Activated naive CD4-positive, alpha-beta T cell treated with anti-CD3 and anti-CD28 coated beads, Interleukin-2, amount 50 U/mL, for 16 hours (primary cell): Measurements from ENCODE around the gene CARD18.
"Not testable (repeated sequence)": the region's sequence is repeated elsewhere in the genome, so short reads cannot be mapped to it uniquely, and the experiment has no call there.

Source experiments
- DNase-seq: peaks from one replicate; pipeline ENCODE4 v3.0.0-alpha.2; 2020

Gene CARD18

DNA sequence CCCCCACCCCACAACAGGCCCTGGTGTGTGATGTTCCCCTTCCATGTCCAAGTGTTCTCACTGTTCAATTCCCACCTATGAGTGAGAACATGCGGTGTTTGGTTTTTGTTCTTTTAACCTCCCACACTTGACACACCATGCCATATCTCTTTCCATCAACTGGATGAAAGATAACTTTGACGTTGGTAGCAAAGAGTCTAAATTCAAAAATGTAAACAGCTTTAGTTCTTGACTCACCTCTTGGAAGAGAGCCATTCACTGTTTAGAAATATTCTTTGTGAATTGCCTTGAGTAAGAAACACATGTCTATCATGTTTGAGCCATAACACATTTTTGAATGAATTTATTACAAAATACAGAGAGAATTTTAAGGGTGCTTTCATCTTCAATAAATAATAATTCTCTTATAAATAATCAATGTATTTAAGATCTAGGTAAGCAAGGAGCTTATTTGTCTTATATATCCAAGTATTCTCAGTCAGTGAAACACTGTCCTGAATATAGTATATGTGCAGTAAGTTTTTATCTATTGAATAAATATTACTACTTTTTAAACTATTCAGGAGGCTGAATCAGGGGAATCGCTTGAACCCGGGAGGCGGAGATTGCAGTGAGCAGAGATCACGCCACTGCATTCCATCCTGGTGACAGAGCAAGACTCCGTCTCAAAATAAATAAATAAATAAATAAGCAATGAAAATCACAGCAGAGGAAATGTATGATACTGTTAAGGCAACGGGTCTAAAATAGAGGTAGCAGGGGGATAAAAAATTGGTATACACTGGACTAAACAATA, 6.7 kb downstream of the CARD18 start:
- DNase-seq, result no peak

DNA sequence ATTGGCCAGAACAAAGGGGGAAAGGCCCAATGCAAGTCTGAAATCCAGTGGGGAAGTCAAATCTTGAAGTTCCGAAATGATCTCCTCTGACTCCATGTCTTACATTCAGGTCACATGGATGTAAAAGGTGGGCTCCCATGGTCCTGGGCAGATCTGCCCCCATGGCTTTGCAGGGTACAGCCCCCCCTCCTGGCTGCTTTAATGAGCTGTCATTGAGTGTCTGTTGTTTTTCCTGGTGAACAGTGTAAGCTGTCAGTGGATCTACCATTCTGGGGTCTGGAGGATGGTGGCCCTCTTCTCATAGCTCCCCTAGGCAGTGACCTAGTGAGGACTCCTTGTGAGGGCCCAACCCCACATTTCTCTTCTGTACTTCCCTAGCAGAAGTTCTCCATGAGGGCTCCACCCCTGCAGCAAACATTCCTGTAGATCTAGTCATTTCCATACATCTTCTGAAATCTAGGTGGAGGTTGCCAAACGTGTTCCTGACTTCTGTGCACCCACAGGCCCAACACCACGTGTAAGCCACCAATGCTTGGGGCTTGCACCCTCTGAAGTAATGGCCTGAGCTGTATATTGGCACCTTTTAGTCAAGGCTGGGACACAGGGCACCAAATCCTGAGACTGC, 9.3 kb downstream of the CARD18 start:
- no peak for DNase-seq

DNA sequence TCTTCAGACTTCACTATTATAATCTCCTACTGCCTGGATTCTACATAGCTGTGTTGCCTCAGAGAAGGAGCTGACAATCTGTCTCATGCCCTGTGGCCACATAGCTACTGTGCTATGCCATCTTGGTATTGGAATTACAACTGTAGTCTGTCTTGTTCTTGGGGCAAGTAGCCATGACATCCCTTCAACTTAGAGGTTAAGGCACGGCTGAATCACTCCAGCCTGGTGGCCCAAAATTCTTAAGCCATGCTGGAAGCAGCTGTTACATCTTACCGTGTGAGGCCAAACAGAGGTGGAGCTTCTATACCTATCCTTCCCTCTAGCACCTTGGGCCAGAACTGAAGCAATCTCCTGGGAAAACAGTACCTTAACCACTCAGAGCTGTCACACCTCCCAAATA, 14.8 kb downstream of the CARD18 start:
- DNase-seq, result no peak

DNA sequence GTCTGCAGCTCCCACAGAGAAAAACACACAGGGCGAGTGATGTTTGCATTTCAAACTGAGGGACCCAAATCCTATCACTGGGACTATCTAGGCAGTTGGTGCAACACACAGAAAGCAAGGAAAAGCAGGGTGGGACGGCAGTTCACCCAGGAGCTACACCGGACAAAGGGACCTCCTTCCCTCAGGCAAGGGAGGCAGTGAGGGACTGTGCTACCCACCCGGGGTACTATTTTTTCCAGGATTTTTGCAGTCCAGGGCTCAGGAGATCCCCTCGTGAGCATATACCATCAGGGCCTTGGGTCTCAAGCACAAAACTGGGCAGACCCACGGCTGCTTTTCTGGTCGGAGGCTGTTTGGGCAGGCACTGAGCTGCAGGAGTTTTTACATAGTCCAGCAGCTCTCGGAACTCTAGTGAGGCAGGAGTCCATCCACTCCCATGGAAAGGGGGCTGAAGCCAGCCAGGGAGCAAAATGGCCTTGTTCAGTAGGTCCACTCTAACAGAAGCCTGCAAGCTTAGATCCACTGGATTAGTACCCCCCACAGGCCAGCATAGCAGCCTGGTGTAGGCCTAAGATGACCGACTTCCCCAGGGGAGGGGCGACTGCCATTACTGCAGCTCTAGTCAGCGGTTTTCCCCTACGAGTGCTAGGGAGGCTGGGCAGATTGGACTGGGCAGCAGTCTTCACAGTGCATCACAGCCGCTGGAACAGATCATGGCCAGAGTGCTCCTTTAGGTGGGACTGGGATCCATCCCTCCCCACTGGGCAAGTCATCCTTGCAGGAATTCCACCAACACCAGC, 28.2 kb downstream of the CARD18 start:
- DNase-seq, result no peak

DNA sequence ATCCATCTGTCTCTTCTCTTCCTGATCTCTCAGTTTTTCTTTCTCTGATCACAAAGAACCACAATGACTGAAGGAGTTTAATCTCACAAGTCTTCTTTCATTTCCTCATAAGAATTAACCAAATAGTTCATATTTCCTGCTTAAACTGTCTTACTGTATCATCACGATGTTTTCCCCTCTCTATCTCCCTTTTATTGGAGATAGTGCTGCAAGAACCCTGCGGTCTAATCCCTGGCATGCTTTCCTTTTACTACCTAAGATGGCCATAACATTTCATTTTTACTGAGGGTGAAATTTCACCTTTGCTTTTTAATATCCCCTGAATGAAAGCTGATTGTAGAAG, 28.9 kb downstream of the CARD18 start:
- no peak for DNase-seq

DNA sequence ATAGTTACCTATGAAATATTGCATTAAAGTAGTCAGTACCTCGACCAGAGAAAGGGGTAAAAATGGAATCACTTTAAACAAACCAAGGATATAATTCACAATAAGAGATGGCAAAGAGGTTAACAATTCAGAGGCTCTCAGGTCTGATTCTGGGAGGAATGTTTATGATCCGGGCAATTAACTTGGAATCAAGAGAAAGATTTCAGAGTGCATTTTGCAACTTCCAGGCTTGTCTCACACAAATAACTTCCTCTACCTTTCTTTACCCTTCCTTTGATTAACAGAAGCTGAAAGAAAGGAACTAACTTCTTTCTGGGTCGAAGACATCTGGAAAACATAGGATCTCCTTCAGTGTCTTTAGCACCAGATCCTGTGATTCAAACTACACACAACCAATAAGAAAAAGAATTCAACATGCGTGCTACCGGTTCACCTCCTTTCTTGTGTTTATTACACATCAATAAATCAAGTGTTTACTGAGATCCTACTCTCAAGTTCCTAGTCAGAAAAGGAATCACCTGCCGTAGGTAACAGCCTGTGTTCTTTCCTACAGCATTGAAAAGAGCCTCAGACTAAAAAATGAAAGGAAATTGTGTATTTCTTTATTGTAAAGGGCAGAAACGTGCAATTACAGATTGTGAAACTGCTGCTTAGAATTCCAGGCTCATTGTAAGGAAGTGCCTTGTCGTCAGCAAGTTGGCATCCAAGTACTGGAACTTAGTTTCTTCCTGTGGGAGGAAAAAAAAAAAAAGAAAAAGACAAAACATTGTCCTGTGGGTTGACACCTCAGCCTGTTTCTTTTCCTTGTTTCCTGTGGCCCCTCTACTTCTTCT, 29.5 kb downstream of the CARD18 start:
- DNase-seq, result no peak

DNA sequence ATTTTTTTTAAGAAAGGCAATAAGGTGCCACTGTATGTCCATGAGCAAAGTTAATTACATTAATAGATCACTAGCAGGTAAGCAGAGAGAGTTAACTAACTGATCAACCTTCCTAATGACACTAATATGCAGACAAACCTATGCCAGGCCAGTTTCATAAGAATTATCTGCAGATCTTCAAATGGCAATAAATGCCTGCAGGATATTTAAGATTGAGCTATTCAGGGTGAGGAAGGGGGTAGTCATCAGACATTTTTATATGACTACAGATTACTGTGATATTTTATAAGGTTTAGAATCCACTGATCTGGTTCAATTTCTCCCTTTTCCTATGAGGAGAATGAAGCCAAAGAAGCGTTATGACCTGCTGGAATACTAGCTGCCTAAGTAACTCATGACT, 30.2 kb downstream of the CARD18 start:
- no peak for DNase-seq

DNA sequence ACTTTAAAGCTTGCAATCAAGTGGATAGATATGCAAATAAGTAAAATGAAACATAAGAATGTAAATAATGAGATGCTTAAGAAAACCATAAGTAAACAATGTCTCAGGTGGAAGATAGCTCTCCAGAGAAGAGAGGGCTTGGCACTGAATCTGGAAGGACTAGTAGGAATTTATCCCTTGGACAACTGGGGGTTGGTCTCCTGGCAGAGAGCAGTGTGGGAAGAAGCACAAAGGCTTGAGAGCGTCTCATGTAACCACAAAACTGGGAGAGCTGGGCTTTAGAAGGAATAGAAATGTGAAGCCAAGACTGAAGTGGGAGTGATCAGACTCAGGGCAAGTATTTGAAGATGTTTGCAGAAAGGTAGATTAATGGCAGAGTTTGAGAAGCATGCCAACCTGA, 31.3 kb downstream of the CARD18 start:
- DNase-seq, result no peak

DNA sequence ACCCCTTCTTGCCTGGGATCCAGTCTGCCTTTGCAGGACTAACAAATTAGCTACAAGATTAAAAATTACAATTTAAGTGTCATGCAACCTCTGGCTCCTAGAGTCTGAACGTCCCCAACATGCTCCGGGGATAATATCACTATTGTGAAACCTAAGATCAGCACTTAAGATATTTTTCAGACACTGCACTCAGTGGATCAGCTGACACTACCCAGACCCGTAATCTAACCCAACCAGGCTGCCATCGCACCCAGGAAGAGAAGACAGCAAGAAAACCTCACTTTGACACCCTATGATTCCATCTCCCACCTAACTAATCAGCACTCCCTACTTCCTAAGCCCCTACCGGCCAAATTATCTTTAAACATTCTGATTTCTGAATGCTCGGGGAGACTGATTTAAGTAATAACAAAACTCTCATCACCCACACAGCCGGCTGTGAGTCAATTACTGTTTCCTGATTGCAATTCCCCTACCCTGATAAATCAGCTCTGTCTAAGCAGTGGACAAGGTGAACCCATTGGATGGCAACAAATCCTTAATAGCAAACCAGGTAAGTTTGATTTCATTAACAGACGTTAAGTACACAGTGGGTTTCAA, 32.2 kb downstream of the CARD18 start:
- DNase-seq, result not testable (repeated sequence)

DNA sequence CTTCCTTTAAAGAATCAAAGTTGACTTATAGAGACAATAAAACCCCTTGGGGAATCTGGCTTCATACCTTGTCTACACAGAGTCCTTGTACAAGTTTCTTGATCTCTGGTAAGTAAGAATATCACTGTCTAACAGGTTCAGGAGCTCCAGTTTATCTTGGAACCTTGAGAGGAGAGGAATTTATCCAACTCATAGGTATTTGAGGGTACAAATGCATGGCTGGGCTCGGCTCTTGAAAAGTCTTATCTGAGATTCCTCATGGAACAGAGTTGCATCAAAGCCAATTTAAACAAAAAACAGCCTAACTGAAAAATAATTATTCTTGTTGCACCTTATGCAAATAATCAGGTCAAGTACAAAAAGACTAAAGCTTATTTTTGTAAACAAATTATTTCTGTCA, 33.4 kb downstream of the CARD18 start:
- no peak for DNase-seq

DNA sequence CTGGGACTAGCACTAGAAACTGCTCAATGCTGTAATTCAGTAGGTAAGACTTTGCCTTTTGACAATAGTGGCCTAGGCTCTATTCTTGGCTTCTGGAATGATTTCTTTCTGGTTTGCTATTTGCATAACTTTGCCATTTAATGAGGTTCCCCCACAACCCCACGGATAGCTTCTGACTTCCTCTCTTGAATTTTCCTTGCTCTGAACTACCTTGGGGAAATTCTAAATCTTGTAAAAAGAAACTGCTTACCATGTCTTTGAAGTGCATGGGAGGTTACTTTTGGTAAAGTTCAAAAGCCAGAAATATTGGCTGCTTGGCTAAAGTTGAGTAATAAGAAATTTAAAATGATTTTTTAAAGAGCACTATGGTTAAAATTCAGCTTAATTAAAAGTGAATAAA, 35.3 kb downstream of the CARD18 start:
- no peak for DNase-seq

DNA sequence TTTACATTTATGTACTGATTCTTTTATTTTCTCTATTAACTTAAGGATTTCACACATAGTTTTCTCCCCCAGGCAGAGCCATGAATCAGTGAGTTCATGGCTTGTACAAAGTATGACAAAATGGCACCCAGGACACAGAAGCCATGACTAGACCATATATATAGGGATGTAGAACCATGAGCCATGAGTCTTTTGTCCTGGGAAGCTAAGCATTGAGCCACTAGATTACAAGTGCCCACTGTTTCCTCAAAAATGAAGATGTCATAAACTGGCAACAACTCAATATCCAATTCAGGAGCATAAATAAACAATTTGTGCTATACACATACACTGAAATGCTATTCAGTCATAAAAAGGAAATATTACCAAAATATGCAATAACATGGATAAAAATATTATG, 36.2 kb downstream of the CARD18 start:
- no peak for DNase-seq

DNA sequence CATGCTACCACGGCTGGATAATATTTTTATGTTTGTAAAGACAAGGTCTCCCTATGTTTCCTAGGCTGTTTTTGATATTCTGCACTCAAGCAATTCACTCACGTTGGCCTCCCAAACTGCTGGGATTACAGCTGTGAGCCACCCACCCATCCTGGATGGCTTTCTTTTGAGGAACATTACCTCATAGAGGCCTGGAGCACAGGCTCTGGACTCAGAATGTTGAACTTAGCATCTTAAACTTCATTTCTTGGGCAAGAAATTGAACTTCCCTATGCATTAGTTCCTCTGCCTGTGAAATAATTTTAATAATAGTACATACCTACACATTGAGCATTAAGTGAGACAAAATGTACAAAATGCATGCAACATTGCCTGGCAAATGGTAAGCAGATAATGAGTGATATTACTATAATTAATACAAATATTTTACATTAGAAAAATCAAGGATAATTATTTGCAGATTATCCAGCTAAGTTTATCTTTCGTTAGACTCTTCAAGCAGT, 37.4 kb downstream of the CARD18 start:
- not testable (repeated sequence) for DNase-seq

DNA sequence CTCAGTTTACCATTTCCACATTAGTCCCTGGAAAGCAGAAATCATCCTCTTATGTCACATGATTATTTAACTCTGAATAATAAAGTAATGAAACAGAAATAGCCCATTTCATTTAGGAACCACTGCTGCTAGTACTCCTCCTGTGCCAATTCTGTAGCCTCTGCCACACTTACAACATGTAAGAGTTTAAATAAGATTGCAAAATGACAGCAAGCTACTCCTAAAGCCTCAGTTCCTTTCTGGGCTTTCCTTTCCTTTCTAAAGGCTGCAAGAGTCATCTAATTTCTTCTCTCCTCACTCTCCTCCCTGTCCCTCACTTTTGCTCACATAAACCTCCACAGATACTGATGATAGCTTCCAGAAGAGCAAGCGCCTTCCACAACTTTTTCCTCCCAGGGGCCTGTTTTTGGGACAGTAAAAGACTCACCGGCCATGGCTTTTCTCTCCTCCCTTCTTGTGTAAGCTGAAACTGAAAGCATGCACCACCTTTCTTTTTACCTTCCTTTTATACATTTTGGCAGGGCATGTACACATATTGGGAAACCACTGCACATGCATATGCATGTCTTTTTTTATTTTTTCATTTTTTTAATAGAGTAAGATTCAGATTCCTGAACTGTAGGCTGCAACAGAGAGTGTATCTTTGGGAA, 38.5 kb downstream of the CARD18 start:
- DNase-seq, result no peak

DNA sequence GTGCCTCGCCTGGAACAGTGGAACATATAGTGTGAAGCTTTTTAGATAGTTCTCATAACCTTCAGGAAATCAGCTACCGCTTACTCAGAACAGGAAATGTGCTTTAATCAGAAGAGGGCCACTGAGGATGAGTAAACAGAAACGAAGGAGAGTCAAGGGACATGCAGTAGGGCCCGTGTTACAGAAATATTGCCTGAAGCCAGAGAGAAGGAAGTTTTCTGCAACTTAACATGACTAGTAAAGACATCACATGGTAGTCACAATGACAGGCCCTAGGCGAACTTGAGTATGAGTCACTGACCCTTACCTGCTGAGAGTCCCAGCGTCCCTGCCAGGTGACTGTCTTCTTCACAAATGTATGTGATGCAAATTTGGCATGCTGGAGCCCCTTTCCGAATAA, 39.4 kb downstream of the CARD18 start:
- no peak for DNase-seq

DNA sequence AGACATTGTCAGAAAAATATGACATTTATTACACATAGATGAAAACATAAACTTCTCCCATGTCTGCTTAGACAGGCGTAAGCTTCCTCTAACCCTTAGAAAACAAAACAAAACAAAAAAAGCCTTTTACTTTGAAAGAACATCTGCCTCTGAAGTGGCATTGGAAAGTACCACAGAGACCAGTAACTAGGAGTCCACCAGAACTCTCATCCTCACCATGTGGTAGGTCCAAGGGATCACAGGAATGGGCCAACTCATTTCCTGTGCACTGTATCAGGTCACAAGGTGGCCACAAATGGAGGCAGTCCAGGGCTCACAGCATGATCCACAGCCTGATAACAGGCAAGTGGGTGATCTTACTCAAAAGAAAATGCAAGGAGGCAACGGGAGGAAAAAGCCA, 40.0 kb downstream of the CARD18 start:
- not testable (repeated sequence) for DNase-seq

DNA sequence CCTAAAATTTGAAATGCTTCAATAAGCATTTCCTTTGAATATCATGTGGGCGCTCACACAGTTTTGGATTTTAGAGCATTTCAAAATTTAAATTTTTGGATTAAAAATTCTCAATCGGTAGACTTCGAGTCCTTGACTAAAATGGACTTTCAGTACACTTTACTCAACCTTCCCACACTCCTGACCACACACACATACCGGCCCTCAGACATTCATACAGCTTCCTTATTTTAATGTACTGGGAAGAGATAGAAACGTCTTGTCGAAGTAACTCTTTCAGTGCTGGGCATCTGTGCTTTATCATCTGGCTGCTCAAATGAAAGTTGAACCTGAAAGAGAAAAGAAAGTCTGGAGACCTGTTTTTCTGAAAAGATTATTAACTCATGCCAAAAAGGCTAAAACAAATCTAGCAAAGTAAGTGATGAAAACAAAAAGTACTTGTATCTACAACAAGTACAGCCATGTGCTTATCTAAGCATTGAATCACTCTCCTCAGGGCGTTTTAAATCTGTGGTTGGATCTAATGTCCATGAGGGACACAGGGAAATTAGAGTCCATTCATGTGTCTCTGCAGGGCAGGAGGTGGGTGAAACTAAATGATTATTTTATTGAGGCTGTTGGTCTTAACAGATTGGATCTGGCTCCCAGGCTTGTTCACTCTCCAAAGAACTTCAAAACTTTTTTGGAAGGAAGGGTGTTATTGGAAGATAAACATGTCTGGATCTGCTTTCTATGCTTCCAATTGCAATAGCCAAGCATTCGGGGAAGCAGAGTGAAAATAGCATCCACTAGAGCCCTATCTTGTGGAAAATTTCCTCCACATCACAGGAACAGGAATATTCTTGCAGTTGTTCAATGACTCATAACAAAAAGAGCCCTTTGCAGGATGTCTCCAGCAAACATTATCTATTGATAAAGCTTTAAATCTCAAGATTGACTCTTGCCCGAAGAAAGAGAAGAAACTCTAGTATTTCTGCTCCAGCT, 47.0 kb downstream of the CARD18 start:
- DNase-seq, result no peak
